K562 (cell line): ENCODE results near the gene R3HDM2. TPM values are rescaled to one million over a fixed set of nuclear protein-coding genes. Genes with fewer than 3 reads are reported as not detected.

Source experiments
- CREBBP ChIP-seq: IDR thresholded peaks from one replicate; pipeline ENCODE4 v1.6.1; 2012; ENCODE audit warnings: low read depth, mild to moderate bottlenecking, control low read depth, inconsistent platforms, low read length
- FOXJ2 ChIP-seq: fragments of 200-800 bp; sonication (Bioruptor generic); IDR thresholded peaks from 2 replicates; pipeline ENCODE4 v1.6.1; 2016; ENCODE audit warnings: missing genetic modification characterization, missing compliant biosample characterization
- FOXK2 ChIP-seq, 2 experiments: fragments of 450-650 bp; IDR thresholded peaks in 1 of 2; conservative IDR thresholded peaks in 1 of 2; 2 replicates each; pipeline ENCODE4 v1.6.1; 2016; ENCODE audit warnings: low read depth in 2 of 2, mild to moderate bottlenecking in 1 of 2
- FOXP1 ChIP-seq: sonication (generic); formaldehyde crosslinking; IDR thresholded peaks from 2 replicates; pipeline ENCODE4 v1.8.0; 2022; ENCODE audit warnings: mild to moderate bottlenecking, missing genetic modification reagents
- HDGF ChIP-seq: fragments of 450-650 bp; IDR thresholded peaks from 2 replicates; pipeline ENCODE4 v1.6.1; 2016
- MYBL2 ChIP-seq, 2 experiments: fragments of 450-650 bp in 1 of 2; sonication (generic) in 1 of 2; formaldehyde crosslinking in 1 of 2; IDR thresholded peaks; 2 replicates each; pipeline versions ENCODE4 v1.6.1 to v1.8.1; 2017 to 2022; ENCODE audit warnings: borderline replicate concordance in 1 of 2, inconsistent platforms in 1 of 2, low read depth in 1 of 2, mild to moderate bottlenecking in 1 of 2, missing genetic modification reagents in 1 of 2, moderate library complexity in 1 of 2
- SMC3 ChIP-seq: conservative IDR thresholded peaks from 2 replicates; pipeline ENCODE4 v1.6.1; 2011; ENCODE audit warnings: low read depth, low read length, improper control_type of control experiment; ENCODE audit not compliant: insufficient read depth
- SOX6 ChIP-seq: fragments of 450-650 bp; IDR thresholded peaks from 2 replicates; pipeline ENCODE4 v1.6.1; 2014; ENCODE audit warnings: mild to moderate bottlenecking
- SREBF1 ChIP-seq: fragments of 150-350 bp; IDR thresholded peaks from 2 replicates; pipeline ENCODE4 v1.6.1; 2014; ENCODE audit warnings: antibody characterized with exemption, low read depth, low read length, borderline replicate concordance
- TAF9B ChIP-seq: fragments of 450-650 bp; IDR thresholded peaks from 2 replicates; pipeline ENCODE4 v1.6.1; 2018; ENCODE audit warnings: mild to moderate bottlenecking; ENCODE audit not compliant: partially characterized antibody
- TRIM24 ChIP-seq, 2 experiments: fragments of 450-650 bp; IDR thresholded peaks; 2 replicates each; pipeline ENCODE4 v1.6.1; 2016
- U2AF1 ChIP-seq: fragments of 200-400 bp; formaldehyde crosslinking; optimal IDR thresholded peaks from 2 replicates; pipeline ENCODE3; 2017; ENCODE audit warnings: mild to moderate bottlenecking, low read depth, low read length, moderate library complexity
- ZNF551 ChIP-seq: fragments of 250-450 bp; sonication (Bioruptor Pico); IDR thresholded peaks from 2 replicates; pipeline ENCODE4 v1.5.0; 2021; ENCODE audit warnings: mild to moderate bottlenecking, moderate library complexity
- polyA plus RNA-seq, 8 experiments: library from polyadenylated mRNA; depleted of rRNA in 4 of 8; stranded (reverse) in 5 of 8; unstranded in 3 of 8; fragments of >200 nt; fragmentation: Nextera tagmentation in 2 of 8; fragmentation: Illumina TruSeq in 1 of 8; extraction: Ambion mirVana in 2 of 8; extraction: Trizol in 1 of 8; gene quantifications; 2 replicates each; pipeline versions ENCODE4 v1.2.1 to v1.2.3, GENCODE V29; 2011 to 2014; ENCODE audit warnings: inconsistent platforms in 1 of 8, missing spikeins in 1 of 8
- total RNA-seq, 7 experiments: library from RNA; depleted of rRNA in 6 of 7; stranded (reverse); fragments of >200 nt in 6 of 7; fragmentation: Illumina TruSeq in 2 of 7; extraction: Trizol in 2 of 7; gene quantifications; 2 replicates each; pipeline versions ENCODE4 v1.2.1 to v1.2.3, GENCODE V29; 2011 to 2021; ENCODE audit warnings: low replicate concordance in 1 of 7
- TF ChIP-seq, protein P1 (sequence below): sonication (generic); formaldehyde crosslinking; IDR thresholded peaks from 2 replicates; pipeline ENCODE4 v1.8.0; 2023; ENCODE audit warnings: missing genetic modification reagents, mild to moderate bottlenecking, borderline replicate concordance
- TF ChIP-seq, protein P2 (sequence below), 2 experiments: fragments of 450-650 bp; conservative IDR thresholded peaks; 2 replicates each; pipeline ENCODE4 v1.6.1; 2017; ENCODE audit warnings: mild to moderate bottlenecking in 2 of 2, moderate library complexity in 2 of 2
- TF ChIP-seq, protein P3 (sequence below): fragments of 250-450 bp; sonication (Bioruptor Pico); IDR thresholded peaks from 2 replicates; pipeline ENCODE4 v1.4.0; 2020; ENCODE audit warnings: mild to moderate bottlenecking, moderate library complexity

The R3HDM2 gene
- total and polyA plus RNA-seq, 9 of the 15 experiments (the other 6 are each of a cell fraction or from before 2014, with no cell fraction given): 3.3 to 18.8 (median 9.0) TPM

DNA sequence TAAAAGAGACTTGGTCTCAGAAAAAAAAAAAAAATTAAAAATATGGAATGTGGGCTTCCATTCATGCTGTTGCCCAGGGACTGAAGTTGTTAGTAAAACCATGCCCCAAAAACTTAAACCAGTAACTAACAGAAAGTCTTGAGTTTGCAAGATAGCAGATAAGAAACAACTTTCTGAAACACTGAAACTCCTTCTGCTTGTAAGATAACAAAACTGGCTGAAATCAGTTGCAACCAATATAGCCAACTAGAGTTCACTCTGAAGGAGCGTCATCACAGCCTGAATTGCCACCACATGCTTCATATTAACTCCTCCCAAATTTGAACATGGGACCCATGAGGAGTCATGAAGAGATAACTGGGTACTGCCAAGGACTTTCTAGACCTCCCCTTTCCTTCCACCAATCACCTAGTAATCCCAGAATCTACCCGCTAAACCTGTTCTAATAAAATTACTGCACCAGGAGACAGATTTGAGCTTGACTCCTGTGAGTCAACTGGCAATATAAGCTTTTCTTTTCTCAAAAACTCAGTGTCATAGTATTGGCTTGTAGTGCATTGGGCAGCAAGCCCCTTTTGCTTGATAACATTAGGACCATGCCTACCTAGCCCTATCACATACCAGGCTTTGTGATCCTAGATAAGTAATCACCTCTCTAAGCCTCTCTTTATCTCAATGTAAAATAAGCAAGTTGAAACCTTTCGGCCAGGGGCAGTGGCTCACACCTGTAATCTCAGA, 53.6 kb downstream of the R3HDM2 start (continued):
- TF ChIP-seq, protein P1, sequence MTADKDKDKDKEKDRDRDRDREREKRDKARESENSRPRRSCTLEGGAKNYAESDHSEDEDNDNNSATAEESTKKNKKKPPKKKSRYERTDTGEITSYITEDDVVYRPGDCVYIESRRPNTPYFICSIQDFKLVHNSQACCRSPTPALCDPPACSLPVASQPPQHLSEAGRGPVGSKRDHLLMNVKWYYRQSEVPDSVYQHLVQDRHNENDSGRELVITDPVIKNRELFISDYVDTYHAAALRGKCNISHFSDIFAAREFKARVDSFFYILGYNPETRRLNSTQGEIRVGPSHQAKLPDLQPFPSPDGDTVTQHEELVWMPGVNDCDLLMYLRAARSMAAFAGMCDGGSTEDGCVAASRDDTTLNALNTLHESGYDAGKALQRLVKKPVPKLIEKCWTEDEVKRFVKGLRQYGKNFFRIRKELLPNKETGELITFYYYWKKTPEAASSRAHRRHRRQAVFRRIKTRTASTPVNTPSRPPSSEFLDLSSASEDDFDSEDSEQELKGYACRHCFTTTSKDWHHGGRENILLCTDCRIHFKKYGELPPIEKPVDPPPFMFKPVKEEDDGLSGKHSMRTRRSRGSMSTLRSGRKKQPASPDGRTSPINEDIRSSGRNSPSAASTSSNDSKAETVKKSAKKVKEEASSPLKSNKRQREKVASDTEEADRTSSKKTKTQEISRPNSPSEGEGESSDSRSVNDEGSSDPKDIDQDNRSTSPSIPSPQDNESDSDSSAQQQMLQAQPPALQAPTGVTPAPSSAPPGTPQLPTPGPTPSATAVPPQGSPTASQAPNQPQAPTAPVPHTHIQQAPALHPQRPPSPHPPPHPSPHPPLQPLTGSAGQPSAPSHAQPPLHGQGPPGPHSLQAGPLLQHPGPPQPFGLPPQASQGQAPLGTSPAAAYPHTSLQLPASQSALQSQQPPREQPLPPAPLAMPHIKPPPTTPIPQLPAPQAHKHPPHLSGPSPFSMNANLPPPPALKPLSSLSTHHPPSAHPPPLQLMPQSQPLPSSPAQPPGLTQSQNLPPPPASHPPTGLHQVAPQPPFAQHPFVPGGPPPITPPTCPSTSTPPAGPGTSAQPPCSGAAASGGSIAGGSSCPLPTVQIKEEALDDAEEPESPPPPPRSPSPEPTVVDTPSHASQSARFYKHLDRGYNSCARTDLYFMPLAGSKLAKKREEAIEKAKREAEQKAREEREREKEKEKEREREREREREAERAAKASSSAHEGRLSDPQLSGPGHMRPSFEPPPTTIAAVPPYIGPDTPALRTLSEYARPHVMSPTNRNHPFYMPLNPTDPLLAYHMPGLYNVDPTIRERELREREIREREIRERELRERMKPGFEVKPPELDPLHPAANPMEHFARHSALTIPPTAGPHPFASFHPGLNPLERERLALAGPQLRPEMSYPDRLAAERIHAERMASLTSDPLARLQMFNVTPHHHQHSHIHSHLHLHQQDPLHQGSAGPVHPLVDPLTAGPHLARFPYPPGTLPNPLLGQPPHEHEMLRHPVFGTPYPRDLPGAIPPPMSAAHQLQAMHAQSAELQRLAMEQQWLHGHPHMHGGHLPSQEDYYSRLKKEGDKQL (CRISPR knock-in tag): no peak
- TF ChIP-seq TAF9B (no peak), ZNF551 (CRISPR knock-in tag) (no peak), SMC3 (no peak), FOXJ2 (tag) (no peak), SOX6 (peak; percentile 62), FOXK2 (conservative IDR thresholded peaks at IDR 0.05 in 1 of 2, IDR thresholded peaks at IDR 0.05 in 1 of 2; ENCODE audit: low read depth in 2 of 2) (no peak; a peak in 1 of 4 replicates), U2AF1 (no peak), FOXP1 (CRISPR knock-in tag) (no peak), CREBBP (no peak), MYBL2 (IDR thresholded peaks at IDR 0.05; ENCODE audit: low read depth) (peak; percentile 52; the same call in 1 of the 2 replicates), MYBL2 (CRISPR knock-in tag; IDR thresholded peaks at IDR 0.05; ENCODE audit: borderline replicate concordance) (no peak), HDGF (no peak), SREBF1 (no peak), TRIM24 (IDR thresholded peaks at IDR 0.05) (peak; percentile 49 to 56; a peak in 2 of 4 replicates)
- TF ChIP-seq, protein P2, sequence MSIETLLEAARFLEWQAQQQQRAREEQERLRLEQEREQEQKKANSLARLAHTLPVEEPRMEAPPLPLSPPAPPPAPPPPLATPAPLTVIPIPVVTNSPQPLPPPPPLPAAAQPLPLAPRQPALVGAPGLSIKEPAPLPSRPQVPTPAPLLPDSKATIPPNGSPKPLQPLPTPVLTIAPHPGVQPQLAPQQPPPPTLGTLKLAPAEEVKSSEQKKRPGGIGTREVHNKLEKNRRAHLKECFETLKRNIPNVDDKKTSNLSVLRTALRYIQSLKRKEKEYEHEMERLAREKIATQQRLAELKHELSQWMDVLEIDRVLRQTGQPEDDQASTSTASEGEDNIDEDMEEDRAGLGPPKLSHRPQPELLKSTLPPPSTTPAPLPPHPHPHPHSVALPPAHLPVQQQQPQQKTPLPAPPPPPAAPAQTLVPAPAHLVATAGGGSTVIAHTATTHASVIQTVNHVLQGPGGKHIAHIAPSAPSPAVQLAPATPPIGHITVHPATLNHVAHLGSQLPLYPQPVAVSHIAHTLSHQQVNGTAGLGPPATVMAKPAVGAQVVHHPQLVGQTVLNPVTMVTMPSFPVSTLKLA (conservative IDR thresholded peaks at IDR 0.05): peak in 1 of 2 experiments; percentile 43; a peak in 1 of 4 replicates
- TF ChIP-seq, protein P3, sequence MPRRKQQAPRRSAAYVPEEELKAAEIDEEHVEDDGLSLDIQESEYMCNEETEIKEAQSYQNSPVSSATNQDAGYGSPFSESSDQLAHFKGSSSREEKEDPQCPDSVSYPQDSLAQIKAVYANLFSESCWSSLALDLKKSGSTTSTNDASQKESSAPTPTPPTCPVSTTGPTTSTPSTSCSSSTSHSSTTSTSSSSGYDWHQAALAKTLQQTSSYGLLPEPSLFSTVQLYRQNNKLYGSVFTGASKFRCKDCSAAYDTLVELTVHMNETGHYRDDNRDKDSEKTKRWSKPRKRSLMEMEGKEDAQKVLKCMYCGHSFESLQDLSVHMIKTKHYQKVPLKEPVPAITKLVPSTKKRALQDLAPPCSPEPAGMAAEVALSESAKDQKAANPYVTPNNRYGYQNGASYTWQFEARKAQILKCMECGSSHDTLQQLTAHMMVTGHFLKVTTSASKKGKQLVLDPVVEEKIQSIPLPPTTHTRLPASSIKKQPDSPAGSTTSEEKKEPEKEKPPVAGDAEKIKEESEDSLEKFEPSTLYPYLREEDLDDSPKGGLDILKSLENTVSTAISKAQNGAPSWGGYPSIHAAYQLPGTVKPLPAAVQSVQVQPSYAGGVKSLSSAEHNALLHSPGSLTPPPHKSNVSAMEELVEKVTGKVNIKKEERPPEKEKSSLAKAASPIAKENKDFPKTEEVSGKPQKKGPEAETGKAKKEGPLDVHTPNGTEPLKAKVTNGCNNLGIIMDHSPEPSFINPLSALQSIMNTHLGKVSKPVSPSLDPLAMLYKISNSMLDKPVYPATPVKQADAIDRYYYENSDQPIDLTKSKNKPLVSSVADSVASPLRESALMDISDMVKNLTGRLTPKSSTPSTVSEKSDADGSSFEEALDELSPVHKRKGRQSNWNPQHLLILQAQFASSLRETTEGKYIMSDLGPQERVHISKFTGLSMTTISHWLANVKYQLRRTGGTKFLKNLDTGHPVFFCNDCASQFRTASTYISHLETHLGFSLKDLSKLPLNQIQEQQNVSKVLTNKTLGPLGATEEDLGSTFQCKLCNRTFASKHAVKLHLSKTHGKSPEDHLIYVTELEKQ: no peak
